ENCODE measurements around the gene KRT15.

GRCh38 chr17:41535764-41536481, 17.2 kb upstream of the KRT15 start:
- TF ChIP-seq CTCF (conservative IDR thresholded peaks at IDR 0.05; ENCODE audit: low read length) (no peak), EZH2phosphoT487 (IDR thresholded peaks at IDR 0.05; ENCODE audit: borderline replicate concordance) (no peak)

Data from Loucy (cell line).